Ectodermal cell (in vitro differentiated cells): ENCODE measurements around the gene ARPC3.
"Not testable (repeated sequence)": the region's sequence is repeated elsewhere in the genome, so short reads cannot be mapped to it uniquely, and the experiment has no call there.

ENCODE experiments used
- H3K27ac ChIP-seq: 2 replicates; pipeline ENCODE4 v1.7.0; 2013; ENCODE audit warnings: mild to moderate bottlenecking, low read depth, low read length; ENCODE audit not compliant: insufficient read depth, poor library complexity, severe bottlenecking
- H3K27me3 ChIP-seq: 2 replicates; pipeline ENCODE4 v1.7.0; 2013; ENCODE audit warnings: mild to moderate bottlenecking, low read length; ENCODE audit not compliant: insufficient read depth, control insufficient read depth, poor library complexity, severe bottlenecking
- H3K36me3 ChIP-seq: one replicate; pipeline ENCODE4 v1.7.0; 2013; ENCODE audit warnings: low read length; ENCODE audit not compliant: control insufficient read depth, insufficient read depth
- H3K4me1 ChIP-seq: one replicate; pipeline ENCODE4 v1.7.0; 2013; ENCODE audit warnings: low read length; ENCODE audit not compliant: control insufficient read depth, insufficient read depth
- H3K4me3 ChIP-seq: 2 replicates; pipeline ENCODE4 v1.7.0; 2013; ENCODE audit warnings: low read depth, low read length, control low read depth; ENCODE audit not compliant: insufficient read depth
- H3K9me3 ChIP-seq: 2 replicates; pipeline ENCODE4 v1.7.0; 2013; ENCODE audit warnings: mild to moderate bottlenecking, low read length, moderate library complexity; ENCODE audit not compliant: control insufficient read depth
- WGBS, 2 experiments: methylation state at CpG; one replicate each; pipeline ENCODE4 v1.1.7; 2013; ENCODE audit warnings: missing lambda C conversion rate in 2 of 2; 5-methylcytosine and 5-hydroxymethylcytosine counted together

Gene ARPC3

GRCh38 chr12:110458756-110459155 is 8.6 kb upstream of the ARPC3 start:
- Histone ChIP-seq H3K4me3 (no peak overlapping the region), H3K27ac (no peak overlapping the region), H3K36me3 (peaks cover 13% of the 10 kb centered on the region), H3K27me3 (no peaks in the 10 kb centered on the region), H3K9me3 (no peaks in the 10 kb centered on the region), H3K4me1 (no peaks in the 10 kb centered on the region)
- 90 to 97% methylated on average over 4 of the region's 4 CpGs for WGBS, 2 experiments

GRCh38 chr12:110453569-110454296 is 3.6 kb upstream of the ARPC3 start:
- no peak overlapping the region for H3K4me3 ChIP-seq
- 92% methylated on average over 2 to 4 of the region's 4 CpGs for WGBS, 2 experiments
- H3K27me3 ChIP-seq = no peaks in the 10 kb centered on the region
- no peak overlapping the region for H3K27ac ChIP-seq
- no peaks in the 10 kb centered on the region for H3K9me3 ChIP-seq
- no peaks in the 10 kb centered on the region for H3K4me1 ChIP-seq
- H3K36me3 ChIP-seq = peaks cover 17% of the 10 kb centered on the region

- Histone ChIP-seq H3K36me3 (peaks cover 12% of the 10 kb centered on the region), H3K27me3 (no peaks in the 10 kb centered on the region), H3K9me3 (no peaks in the 10 kb centered on the region), H3K4me3 (no peak overlapping the region), H3K4me1 (no peaks in the 10 kb centered on the region), H3K27ac (no peak overlapping the region)
- 87 to 91% methylated on average over 1 of the region's 1 CpG for WGBS, 2 experiments
Measured at GRCh38 chr12:110451263-110451662, 1.1 kb upstream of the ARPC3 start.

- Histone ChIP-seq H3K9me3 (no peaks in the 10 kb centered on the region), H3K36me3 (peaks cover 27% of the 10 kb centered on the region), H3K27ac (no peak overlapping the region), H3K27me3 (no peaks in the 10 kb centered on the region), H3K4me3 (no peak overlapping the region), H3K4me1 (no peaks in the 10 kb centered on the region)
- 88 to 93% methylated on average over 3 of the region's 3 CpGs for WGBS, 2 experiments
Measured at GRCh38 chr12:110444455-110444854, 5.7 kb downstream of the ARPC3 start.

- H3K27me3 ChIP-seq = no peaks in the 10 kb centered on the region
- WGBS, 2 experiments = 85 to 100% methylated on average over 1 to 2 of the region's 2 CpGs
- H3K4me1 ChIP-seq = no peaks in the 10 kb centered on the region
- H3K27ac ChIP-seq = no peak overlapping the region
- no peak overlapping the region for H3K4me3 ChIP-seq
- H3K9me3 ChIP-seq = no peaks in the 10 kb centered on the region
- peaks cover 32% of the 10 kb centered on the region for H3K36me3 ChIP-seq
Measured at GRCh38 chr12:110436231-110436630, 13.9 kb downstream of the ARPC3 start.

- Histone ChIP-seq H3K4me3 (peak overlapping the region; percentile 30), H3K27me3 (no peaks in the 10 kb centered on the region), H3K9me3 (no peaks in the 10 kb centered on the region), H3K27ac (no peak overlapping the region), H3K36me3 (peaks cover 16% of the 10 kb centered on the region), H3K4me1 (no peaks in the 10 kb centered on the region)
- WGBS, 2 experiments = 89 to 95% methylated on average over 9 of the region's 12 CpGs
Measured at GRCh38 chr12:110431957-110432587, 18.1 kb downstream of the ARPC3 start.

GRCh38 chr12:110429676-110430075 is 20.5 kb downstream of the ARPC3 start:
- WGBS, 2 experiments = 95% methylated on average over 15 of the region's 15 CpGs
- not testable (repeated sequence) for H3K27ac ChIP-seq, H3K9me3 ChIP-seq, H3K4me3 ChIP-seq, H3K4me1 ChIP-seq, H3K36me3 ChIP-seq, H3K27me3 ChIP-seq

GRCh38 chr12:110426406-110426805 is 23.7 kb downstream of the ARPC3 start:
- peaks cover 6% of the 10 kb centered on the region for H3K4me1 ChIP-seq
- no peaks in the 10 kb centered on the region for H3K27me3 ChIP-seq
- no peaks in the 10 kb centered on the region for H3K9me3 ChIP-seq
- no peaks in the 10 kb centered on the region for H3K36me3 ChIP-seq
- WGBS, 2 experiments = 89 to 91% methylated on average over 2 to 3 of the region's 3 CpGs
- H3K27ac ChIP-seq = no peak overlapping the region
- H3K4me3 ChIP-seq = no peak overlapping the region

GRCh38 chr12:110424237-110424636 is 25.9 kb downstream of the ARPC3 start:
- 74 to 78% methylated on average over 3 of the region's 3 CpGs for WGBS, 2 experiments
- H3K27me3 ChIP-seq = no peaks in the 10 kb centered on the region
- H3K4me1 ChIP-seq = peaks cover 6% of the 10 kb centered on the region
- no peaks in the 10 kb centered on the region for H3K36me3 ChIP-seq
- no peak overlapping the region for H3K4me3 ChIP-seq
- H3K9me3 ChIP-seq = no peaks in the 10 kb centered on the region
- no peak overlapping the region for H3K27ac ChIP-seq

GRCh38 chr12:110421701-110422100 is 28.4 kb downstream of the ARPC3 start:
- no peak overlapping the region for H3K4me3 ChIP-seq
- H3K27me3 ChIP-seq = no peaks in the 10 kb centered on the region
- peaks cover 6% of the 10 kb centered on the region for H3K4me1 ChIP-seq
- WGBS, 2 experiments = 77 to 86% methylated on average over 4 of the region's 4 CpGs
- H3K36me3 ChIP-seq = no peaks in the 10 kb centered on the region
- H3K27ac ChIP-seq = no peak overlapping the region
- no peaks in the 10 kb centered on the region for H3K9me3 ChIP-seq
